KOPT-K1 (cell line): ENCODE results near the gene RNF135.
"Not testable (repeated sequence)": the region's sequence is repeated elsewhere in the genome, so short reads cannot be mapped to it uniquely, and the experiment has no call there.

ENCODE experiments used
- H3K27ac ChIP-seq: fragments of 200-600 bp; sonication (generic); 2 replicates; pipeline ENCODE4 v1.5.1; 2016; ENCODE audit warnings: antibody characterized with exemption, mild to moderate bottlenecking, low read depth, low read length; ENCODE audit not compliant: poor library complexity, severe bottlenecking
- H3K36me3 ChIP-seq: fragments of 200-600 bp; sonication (generic); 2 replicates; pipeline ENCODE4 v1.5.1; 2017; ENCODE audit warnings: antibody characterized with exemption, mild to moderate bottlenecking, low read length, moderate library complexity; ENCODE audit not compliant: insufficient read depth
- H3K9me3 ChIP-seq: fragments of 200-600 bp; sonication (generic); 2 replicates; pipeline ENCODE4 v1.5.1; 2017; ENCODE audit warnings: antibody characterized with exemption, low read length, mild to moderate bottlenecking; ENCODE audit not compliant: insufficient read depth, poor library complexity, severe bottlenecking

Gene RNF135, protein sequence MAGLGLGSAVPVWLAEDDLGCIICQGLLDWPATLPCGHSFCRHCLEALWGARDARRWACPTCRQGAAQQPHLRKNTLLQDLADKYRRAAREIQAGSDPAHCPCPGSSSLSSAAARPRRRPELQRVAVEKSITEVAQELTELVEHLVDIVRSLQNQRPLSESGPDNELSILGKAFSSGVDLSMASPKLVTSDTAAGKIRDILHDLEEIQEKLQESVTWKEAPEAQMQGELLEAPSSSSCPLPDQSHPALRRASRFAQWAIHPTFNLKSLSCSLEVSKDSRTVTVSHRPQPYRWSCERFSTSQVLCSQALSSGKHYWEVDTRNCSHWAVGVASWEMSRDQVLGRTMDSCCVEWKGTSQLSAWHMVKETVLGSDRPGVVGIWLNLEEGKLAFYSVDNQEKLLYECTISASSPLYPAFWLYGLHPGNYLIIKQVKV

DNA sequence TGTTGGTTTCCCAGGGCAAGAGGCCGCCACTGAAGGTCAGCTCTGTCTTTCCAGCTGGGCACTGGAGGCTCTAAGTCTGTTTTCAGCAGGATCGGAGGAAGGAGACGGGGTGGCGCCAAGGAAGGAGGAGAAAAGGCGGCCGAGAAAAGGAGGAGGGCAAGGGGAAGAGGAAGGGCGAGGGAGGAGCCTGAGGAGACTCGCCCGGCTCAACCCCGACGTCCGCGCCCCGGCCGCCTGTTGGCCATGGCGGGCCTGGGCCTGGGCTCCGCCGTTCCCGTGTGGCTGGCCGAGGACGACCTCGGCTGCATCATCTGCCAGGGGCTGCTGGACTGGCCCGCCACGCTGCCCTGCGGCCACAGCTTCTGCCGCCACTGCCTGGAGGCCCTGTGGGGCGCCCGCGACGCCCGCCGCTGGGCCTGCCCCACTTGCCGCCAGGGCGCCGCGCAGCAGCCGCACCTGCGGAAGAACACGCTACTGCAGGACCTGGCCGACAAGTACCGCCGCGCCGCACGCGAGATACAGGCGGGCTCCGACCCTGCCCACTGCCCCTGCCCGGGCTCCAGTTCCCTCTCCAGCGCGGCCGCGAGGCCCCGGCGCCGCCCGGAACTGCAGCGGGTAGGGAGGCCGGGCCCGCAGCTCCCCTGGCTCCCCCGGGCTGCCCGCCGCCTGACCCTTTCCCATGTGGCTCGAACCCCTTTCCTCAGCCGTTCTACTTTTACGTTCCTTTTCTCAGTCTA is at the start of gene RNF135:
TSS of gene RNF135 (plus strand) at position 209 of the 737 bp plus-strand sequence. CDS start at position 244, 35 bp downstream.
- H3K9me3 ChIP-seq: no peaks in the 10 kb centered on the region
- H3K36me3 ChIP-seq: no peaks in the 10 kb centered on the region
- no peak within 1 kb of the TSS for H3K27ac ChIP-seq

DNA sequence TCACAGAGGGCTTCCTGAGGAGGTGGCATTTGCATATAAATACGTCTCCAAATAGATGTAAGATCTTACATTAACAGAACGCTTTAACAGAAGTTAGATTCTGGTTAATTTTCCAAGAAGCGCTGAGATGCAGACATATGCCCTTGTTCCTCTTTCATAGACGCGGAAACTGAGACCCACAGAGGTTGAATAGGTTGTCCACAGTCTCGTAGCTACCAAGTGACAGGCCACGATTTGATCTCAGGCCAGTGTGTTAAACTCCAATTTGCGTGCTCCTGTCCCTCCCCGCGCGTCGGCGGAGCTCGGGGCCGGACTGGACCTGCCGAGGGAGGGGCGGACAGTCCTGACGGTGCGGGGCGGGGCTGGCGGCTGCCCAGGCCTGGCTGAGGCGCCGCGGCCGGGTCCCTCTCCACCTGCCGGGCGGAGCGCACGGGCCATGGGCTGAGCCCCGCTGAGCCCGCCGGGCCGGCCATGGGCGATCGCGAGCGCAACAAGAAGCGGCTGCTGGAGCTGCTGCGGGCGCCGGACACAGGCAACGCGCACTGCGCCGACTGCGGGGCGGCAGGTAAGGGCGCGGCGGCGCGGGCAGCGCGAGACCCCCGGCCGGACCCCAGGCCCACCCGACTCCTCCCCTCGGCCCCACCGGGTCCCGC is 49.2 kb upstream of the RNF135 start, which contains the start of gene ADAP2:
TSS of gene ADAP2 (plus strand) at position 402 of the 653 bp plus-strand sequence. CDS start at position 472, 70 bp downstream.
- Histone ChIP-seq H3K27ac (no peak within 1 kb of the TSS), H3K36me3 (no peaks in the 10 kb centered on the region), H3K9me3 (no peaks in the 10 kb centered on the region)

DNA sequence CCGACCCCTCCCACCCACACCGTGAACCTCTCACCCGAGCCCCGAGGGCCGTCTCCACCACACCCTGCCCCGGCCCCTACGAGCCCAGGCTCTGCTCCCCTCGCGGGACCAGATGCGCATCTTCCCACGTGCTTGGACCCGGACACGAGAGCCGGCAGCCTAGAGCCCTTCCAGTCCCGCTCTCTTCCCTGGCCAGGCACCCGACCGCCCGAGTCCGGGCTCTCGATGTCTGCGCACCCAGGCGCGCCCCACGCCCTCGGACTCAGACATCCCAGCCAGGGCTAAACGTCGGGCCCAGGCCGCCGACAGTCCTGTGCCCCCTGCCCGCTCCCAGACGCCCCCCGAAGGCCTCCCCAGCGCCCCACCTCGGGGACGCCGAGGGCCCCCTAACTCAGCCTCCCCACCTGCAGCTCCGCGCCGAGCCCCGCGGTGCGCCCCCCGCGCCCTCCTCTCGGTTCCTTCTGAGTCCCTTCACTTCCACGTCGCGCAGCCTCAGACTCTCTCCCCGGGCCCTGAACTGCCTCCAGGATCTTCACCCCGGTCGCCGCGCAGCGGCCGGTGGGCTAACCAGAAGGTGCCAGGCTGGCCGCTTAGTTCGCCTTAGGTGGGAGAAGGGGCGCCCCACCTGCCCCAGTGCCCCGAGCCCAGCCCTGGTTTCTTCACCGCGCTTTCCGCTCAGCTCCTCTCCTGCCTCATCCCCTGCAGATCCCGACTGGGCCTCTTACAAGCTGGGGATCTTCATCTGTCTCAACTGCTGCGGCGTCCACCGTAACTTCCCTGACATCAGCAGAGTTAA is 48.4 kb upstream of the RNF135 start:
- no peaks in the 10 kb centered on the region for H3K9me3 ChIP-seq
- H3K27ac ChIP-seq: no peak overlapping the region
- H3K36me3 ChIP-seq: no peaks in the 10 kb centered on the region

DNA sequence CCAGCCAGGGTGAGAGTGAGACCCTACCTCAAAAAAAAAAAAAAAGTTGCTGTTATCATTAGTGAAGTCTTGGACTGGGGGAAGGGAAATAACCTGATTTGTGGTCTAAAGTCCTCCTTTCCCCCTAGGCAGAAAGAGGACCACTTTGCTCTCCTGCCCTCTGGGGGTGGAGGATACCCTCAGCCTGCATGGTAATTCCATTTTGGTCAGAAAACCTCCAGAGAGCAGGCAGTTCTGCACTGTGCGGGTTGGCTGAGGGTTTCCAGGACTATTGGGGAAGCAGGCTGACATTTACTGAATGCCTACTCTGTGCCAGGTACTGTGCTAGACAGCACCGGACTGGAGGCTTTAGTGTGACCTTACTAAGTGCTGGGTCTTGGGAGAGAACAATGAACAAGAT is 46.5 kb upstream of the RNF135 start:
- H3K9me3 ChIP-seq: no peaks in the 10 kb centered on the region
- no peak overlapping the region for H3K27ac ChIP-seq
- H3K36me3 ChIP-seq: no peaks in the 10 kb centered on the region

DNA sequence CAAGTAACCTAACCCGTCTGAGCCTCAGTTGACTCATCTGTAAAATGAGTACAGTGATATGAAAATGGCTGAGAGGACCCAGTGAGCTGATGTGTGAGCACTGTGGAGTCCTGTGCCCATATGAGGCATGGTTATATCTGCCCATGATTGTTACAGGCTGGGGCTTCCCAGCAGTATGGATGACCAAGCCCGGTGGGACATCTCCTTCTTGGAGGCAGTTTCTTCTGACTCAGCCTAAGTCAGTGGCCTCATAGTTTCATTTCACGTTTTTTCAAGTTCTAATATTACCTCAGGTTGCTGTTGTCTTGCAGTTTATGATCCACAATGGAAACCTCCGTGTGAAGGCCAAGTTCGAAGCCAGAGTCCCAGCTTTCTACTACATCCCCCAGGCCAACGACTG is 44.3 kb upstream of the RNF135 start:
- H3K9me3 ChIP-seq: no peaks in the 10 kb centered on the region
- no peaks in the 10 kb centered on the region for H3K36me3 ChIP-seq
- H3K27ac ChIP-seq: no peak overlapping the region

DNA sequence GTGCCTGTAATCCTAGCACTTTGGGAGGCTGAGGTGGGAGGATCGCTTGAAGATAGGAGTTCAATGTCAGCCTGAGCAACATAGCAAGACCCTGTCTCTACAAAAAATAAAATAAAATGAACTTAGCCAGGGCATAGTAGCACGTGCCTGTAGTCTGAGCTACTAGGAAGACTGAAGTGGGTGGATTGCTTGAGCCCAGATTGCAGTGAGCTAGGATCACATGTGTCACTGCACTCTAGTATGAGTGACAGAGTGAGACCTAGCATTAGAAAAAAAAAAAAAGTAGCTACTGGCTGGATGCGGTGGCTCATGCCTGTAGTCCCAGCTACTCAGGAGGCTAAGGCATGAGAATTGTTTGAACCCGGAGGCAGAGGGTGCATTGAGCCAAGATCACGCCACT is 43.1 kb upstream of the RNF135 start:
- Histone ChIP-seq H3K27ac (no peak overlapping the region), H3K9me3 (no peaks in the 10 kb centered on the region), H3K36me3 (no peaks in the 10 kb centered on the region)

DNA sequence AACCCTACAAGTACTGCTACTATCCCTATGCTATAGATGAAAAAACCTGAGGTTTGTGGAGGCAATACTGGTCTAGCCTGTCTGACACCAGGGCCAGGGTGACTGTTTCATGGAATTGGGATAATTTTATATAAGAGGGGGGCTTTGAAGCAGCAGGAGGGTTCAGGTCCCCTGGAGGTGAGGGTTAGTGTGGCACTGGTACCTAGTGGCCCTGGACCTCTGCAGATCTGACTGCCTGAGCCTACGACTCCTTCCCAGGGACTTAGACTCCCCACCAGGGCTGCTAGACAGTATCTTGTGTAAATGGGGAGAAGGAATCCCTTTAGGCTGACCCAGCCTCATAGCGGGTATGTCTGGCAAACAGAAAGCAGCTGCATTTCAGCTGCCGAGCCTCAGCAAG is 42.3 kb upstream of the RNF135 start:
- H3K36me3 ChIP-seq: no peaks in the 10 kb centered on the region
- H3K9me3 ChIP-seq: no peaks in the 10 kb centered on the region
- H3K27ac ChIP-seq: no peak overlapping the region

DNA sequence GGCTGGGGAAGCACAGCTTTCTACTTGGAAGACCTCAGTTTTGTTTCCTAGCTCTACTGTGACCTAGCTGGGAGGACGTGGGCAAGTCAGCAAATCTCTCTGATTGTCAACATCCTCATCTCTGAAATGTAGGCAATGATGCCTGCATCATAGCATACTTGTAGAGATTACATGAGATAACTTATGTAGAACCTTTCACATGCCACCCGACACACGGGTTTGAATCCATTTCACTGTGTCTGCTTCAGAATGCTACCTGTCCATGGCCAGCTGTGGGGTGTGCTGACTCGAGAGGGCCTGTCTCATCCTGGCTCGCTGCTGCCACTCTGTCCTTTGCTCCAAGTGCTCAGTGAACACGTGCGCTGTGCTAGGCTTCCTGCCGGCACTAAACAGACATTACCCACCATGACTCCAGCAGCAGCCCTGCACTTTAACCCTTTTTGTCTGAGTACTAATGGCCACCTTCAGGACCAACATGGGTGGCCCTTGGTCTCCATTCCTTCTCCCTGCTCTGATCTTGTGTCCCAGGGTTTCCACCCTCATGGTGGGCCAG is 41.7 kb upstream of the RNF135 start:
- H3K9me3 ChIP-seq: no peaks in the 10 kb centered on the region
- no peak overlapping the region for H3K27ac ChIP-seq
- no peaks in the 10 kb centered on the region for H3K36me3 ChIP-seq

DNA sequence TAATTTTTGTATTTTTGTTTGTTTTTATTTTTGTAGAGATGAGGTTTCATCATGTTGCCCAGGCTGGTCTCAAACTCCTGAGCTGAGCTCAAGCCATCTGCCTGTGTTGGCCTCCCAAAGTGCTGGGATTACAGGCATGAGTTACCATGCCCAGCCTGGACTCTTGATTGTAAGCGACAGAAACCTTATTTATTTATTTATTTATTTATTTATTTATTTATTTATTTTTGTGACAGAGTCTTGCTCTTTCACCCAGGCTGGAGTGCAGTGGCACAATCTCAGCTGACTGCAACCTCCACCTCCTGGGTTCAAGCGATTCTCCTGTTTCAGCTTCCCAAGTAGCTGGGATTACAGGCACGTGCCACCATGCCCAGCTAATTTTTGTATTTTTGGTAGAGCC is 41.0 kb upstream of the RNF135 start:
- H3K36me3 ChIP-seq, H3K9me3 ChIP-seq, H3K27ac ChIP-seq: not testable (repeated sequence)

DNA sequence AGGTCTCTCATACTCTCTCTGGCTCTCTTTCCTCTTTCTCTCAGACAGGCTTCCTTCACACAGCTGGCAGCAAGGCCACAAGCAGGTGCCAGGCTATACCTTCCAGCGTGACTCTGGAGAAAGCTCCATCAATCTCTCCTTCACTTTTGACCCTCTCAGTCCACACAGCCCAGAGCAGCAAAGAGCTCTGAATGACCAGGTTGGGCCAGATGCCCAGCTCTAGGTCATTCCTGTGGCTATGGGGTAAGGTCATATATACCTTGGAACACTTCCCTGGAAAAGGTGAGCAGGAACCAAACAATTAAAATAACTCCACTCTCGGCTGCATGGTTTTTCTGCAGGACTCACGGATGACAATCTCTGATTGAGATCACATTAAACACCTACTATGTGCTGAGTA is 40.3 kb upstream of the RNF135 start:
- H3K27ac ChIP-seq: no peak overlapping the region
- no peaks in the 10 kb centered on the region for H3K36me3 ChIP-seq
- no peaks in the 10 kb centered on the region for H3K9me3 ChIP-seq

DNA sequence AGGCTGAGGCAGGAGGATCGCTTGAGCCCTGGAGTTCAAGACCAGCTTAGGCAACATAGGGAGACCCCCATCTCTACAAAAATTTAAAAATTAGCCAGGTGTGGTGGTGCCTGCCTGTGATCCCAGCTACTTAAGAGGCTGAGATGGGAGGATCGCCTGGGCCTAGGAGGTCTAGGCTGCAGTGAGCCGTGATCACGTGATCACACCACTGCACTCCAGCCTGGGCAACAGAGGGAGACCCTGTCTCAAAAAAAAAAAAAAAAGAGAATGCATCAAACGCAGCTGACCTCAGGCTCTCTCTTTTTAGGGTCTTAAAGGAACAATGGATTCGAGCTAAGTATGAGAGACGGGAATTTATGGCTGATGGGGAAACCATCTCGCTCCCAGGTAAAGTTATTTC is 39.3 kb upstream of the RNF135 start:
- H3K27ac ChIP-seq, H3K9me3 ChIP-seq, H3K36me3 ChIP-seq: not testable (repeated sequence)

DNA sequence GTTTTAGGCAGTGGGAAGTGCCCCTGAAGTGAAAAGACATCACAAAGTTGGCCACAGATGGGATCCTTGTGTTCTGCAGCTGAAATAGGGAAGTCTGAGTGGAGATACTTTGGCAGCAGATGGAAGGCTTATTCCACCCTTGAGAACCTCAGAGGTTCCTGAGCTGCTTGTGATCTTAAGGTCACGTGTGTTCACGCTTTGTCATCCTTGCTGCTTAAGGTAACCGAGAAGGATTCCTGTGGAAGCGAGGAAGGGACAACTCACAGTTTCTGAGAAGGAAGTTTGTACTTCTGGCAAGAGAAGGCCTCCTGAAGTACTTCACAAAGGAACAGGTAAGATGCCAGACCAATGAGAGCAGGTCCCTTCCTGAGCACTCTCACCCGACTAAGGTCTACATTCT is 36.9 kb upstream of the RNF135 start:
- Histone ChIP-seq H3K9me3 (no peaks in the 10 kb centered on the region), H3K36me3 (no peaks in the 10 kb centered on the region), H3K27ac (no peak overlapping the region)

DNA sequence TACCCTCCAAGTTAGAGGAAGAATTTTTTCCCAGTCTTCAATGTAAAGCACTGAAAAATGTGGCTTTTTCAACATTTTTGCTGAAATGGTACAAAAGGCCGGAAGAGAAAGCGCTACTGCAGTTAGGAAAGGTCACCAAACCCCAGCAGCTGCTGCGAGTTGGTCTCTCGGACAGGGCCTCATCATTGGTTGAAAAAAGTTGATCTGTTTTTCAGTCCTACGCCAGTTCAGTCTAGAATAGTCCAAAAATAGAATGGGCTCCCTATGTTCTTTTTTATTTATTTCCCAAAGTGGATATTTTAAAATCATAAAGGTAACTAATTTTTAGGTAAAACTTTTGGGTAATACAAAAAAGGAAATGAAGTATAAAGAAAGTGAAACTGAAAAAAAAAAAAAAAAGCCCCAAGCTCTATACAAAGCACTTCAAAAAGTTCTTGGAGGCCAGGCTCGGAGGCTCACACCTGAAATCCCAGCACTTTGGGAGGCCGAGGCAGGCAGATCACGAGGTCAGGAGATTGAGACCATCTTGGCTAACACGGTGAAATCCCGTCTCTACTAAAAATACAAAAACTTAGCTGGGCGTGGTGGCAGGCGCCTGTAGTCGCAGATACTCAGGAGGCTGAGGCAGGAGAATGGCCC is 31.7 kb upstream of the RNF135 start:
- H3K27ac ChIP-seq: no peak overlapping the region
- H3K36me3 ChIP-seq: no peaks in the 10 kb centered on the region
- H3K9me3 ChIP-seq: no peaks in the 10 kb centered on the region
